ENCODE data around the gene DEAF1. TPM values are rescaled to one million over a fixed set of nuclear protein-coding genes. Genes with fewer than 3 reads are reported as not detected.

DEAF1 gene
- total and polyA plus RNA-seq, 2 experiments from 2014 or later = 42.6 to 47.8 TPM

DNA sequence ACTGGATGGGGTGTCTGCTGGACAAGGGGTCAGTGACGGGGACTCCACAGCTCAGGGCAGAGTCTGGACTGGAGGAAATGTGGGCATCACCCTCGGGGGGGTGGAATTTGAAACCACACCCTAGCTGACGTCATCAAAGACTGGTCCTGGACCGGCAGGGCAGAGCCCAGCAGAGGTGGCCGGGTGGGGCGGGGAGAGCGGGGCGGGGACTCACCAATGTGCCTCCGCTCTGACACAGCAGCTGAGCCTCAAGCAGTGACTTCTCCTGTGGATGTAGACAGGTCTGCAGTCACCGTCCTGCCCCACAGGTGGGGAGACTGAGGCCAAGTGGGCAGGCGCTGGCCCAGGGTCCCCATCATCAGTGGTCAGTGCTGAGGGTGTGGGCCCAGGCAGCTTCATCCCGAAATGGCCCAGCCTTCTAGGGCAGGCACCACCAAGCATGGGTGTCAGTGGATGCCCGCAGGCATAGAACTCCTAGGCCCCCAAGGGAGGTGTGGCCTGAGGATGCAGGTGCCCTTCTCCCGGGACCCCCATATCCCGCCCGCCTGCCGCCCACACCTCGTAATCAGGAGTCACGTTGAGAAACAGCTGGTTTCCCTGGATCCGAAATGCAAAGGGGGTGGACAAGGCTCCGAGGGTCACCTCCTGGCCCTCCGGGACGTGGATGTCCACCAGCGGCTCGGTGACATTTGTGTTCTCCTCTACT, 70.9 kb downstream of the DEAF1 start:
- no peak for ATAC-seq
- Histone ChIP-seq H3F3A (replicated peaks; ENCODE audit: low read depth) (0 out of 2 replicates have a peak, but pooled peaks cover 9% of the 10 kb centered on the region), H3K36me3 (ENCODE audit: insufficient read depth) (no peaks in the 10 kb centered on the region), H3K4me3 (no peak overlapping the region), H3K9me2 (ENCODE audit: insufficient read depth) (no peaks in the 10 kb centered on the region), H3K4me2 (no peak overlapping the region), H3K27me3 (ENCODE audit: insufficient read depth) (peaks cover 24% of the 10 kb centered on the region), H3K4me1 (ENCODE audit: insufficient read depth) (no peaks in the 10 kb centered on the region), H3K27ac (ENCODE audit: low read depth) (no peak overlapping the region), H2AFZ (no peak overlapping the region), H3K79me2 (replicated peaks; ENCODE audit: insufficient read depth) (no peaks in the 10 kb centered on the region), H4K20me1 (replicated peaks; ENCODE audit: insufficient read depth) (no peaks in the 10 kb centered on the region)
- TF ChIP-seq REST (IDR thresholded peaks at IDR 0.05; ENCODE audit: unreplicated experiment) = no peak
- no peak for TF ChIP-seq EZH2phosphoT487 (IDR thresholded peaks at IDR 0.05; ENCODE audit: unreplicated experiment)
- TF ChIP-seq NANOG (IDR thresholded peaks at IDR 0.05; ENCODE audit: borderline replicate concordance) = no peak
- TF ChIP-seq ZNF114 (CRISPR knock-in tag; IDR thresholded peaks at IDR 0.05) = no peak
- no peak for TF ChIP-seq STAT1 (IDR thresholded peaks at IDR 0.05; ENCODE audit: unreplicated experiment)
- no peak for TF ChIP-seq CREB1 (CRISPR knock-in tag; IDR thresholded peaks at IDR 0.05; ENCODE audit: low read depth)
- no peak for TF ChIP-seq EZH2 (IDR thresholded peaks at IDR 0.05; ENCODE audit: low read depth, unreplicated experiment)
- TF ChIP-seq, protein P1, sequence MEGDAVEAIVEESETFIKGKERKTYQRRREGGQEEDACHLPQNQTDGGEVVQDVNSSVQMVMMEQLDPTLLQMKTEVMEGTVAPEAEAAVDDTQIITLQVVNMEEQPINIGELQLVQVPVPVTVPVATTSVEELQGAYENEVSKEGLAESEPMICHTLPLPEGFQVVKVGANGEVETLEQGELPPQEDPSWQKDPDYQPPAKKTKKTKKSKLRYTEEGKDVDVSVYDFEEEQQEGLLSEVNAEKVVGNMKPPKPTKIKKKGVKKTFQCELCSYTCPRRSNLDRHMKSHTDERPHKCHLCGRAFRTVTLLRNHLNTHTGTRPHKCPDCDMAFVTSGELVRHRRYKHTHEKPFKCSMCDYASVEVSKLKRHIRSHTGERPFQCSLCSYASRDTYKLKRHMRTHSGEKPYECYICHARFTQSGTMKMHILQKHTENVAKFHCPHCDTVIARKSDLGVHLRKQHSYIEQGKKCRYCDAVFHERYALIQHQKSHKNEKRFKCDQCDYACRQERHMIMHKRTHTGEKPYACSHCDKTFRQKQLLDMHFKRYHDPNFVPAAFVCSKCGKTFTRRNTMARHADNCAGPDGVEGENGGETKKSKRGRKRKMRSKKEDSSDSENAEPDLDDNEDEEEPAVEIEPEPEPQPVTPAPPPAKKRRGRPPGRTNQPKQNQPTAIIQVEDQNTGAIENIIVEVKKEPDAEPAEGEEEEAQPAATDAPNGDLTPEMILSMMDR (conservative IDR thresholded peaks at IDR 0.05; ENCODE audit: low read depth in 2 of 2) = no peak
- no peak for TF ChIP-seq ZNF331 (CRISPR knock-in tag; IDR thresholded peaks at IDR 0.05; ENCODE audit: low read depth)
- no peak for TF ChIP-seq ETS1 (IDR thresholded peaks at IDR 0.05)
- TF ChIP-seq JUNB (IDR thresholded peaks at IDR 0.05; ENCODE audit: unreplicated experiment) = no peak
- no peak for TF ChIP-seq POLR2AphosphoS5 (IDR thresholded peaks at IDR 0.05; ENCODE audit: low read depth)
- TF ChIP-seq, protein P2, sequence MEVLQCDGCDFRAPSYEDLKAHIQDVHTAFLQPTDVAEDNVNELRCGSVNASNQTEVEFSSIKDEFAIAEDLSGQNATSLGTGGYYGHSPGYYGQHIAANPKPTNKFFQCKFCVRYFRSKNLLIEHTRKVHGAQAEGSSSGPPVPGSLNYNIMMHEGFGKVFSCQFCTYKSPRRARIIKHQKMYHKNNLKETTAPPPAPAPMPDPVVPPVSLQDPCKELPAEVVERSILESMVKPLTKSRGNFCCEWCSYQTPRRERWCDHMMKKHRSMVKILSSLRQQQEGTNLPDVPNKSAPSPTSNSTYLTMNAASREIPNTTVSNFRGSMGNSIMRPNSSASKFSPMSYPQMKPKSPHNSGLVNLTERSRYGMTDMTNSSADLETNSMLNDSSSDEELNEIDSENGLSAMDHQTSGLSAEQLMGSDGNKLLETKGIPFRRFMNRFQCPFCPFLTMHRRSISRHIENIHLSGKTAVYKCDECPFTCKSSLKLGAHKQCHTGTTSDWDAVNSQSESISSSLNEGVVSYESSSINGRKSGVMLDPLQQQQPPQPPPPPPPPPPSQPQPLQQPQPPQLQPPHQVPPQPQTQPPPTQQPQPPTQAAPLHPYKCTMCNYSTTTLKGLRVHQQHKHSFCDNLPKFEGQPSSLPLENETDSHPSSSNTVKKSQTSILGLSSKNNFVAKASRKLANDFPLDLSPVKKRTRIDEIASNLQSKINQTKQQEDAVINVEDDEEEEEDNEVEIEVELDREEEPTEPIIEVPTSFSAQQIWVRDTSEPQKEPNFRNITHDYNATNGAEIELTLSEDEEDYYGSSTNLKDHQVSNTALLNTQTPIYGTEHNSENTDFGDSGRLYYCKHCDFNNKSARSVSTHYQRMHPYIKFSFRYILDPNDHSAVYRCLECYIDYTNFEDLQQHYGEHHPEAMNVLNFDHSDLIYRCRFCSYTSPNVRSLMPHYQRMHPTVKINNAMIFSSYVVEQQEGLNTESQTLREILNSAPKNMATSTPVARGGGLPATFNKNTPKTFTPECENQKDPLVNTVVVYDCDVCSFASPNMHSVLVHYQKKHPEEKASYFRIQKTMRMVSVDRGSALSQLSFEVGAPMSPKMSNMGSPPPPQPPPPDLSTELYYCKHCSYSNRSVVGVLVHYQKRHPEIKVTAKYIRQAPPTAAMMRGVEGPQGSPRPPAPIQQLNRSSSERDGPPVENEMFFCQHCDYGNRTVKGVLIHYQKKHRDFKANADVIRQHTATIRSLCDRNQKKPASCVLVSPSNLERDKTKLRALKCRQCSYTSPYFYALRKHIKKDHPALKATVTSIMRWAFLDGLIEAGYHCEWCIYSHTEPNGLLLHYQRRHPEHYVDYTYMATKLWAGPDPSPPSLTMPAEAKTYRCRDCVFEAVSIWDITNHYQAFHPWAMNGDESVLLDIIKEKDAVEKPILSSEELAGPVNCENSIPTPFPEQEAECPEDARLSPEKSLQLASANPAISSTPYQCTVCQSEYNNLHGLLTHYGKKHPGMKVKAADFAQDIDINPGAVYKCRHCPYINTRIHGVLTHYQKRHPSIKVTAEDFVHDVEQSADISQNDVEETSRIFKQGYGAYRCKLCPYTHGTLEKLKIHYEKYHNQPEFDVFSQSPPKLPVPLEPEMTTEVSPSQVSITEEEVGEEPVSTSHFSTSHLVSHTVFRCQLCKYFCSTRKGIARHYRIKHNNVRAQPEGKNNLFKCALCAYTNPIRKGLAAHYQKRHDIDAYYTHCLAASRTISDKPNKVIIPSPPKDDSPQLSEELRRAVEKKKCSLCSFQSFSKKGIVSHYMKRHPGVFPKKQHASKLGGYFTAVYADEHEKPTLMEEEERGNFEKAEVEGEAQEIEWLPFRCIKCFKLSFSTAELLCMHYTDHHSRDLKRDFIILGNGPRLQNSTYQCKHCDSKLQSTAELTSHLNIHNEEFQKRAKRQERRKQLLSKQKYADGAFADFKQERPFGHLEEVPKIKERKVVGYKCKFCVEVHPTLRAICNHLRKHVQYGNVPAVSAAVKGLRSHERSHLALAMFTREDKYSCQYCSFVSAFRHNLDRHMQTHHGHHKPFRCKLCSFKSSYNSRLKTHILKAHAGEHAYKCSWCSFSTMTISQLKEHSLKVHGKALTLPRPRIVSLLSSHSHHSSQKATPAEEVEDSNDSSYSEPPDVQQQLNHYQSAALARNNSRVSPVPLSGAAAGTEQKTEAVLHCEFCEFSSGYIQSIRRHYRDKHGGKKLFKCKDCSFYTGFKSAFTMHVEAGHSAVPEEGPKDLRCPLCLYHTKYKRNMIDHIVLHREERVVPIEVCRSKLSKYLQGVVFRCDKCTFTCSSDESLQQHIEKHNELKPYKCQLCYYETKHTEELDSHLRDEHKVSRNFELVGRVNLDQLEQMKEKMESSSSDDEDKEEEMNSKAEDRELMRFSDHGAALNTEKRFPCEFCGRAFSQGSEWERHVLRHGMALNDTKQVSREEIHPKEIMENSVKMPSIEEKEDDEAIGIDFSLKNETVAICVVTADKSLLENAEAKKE (CRISPR knock-in tag; IDR thresholded peaks at IDR 0.05) = no peak
- Mint-ChIP-seq H3K27me3 (ENCODE audit: insufficient read depth, low read depth, poor library complexity) (peaks cover 29% of the 10 kb centered on the region), H3K36me3 (ENCODE audit: low read depth) (peaks cover 3% of the 10 kb centered on the region; the same call in 1 of the 3 replicates), H3K9me3 (peaks cover 15% of the 10 kb centered on the region), H3K27ac (no peak overlapping the region), H3K4me3 (no peak overlapping the region), H3K4me1 (peaks cover 15% of the 10 kb centered on the region)
- DNase-seq (ENCODE audit: low spot score) = no peak

Measured in GM23338 (cell line).